ENCODE measurements around the gene LIPC.

DNA sequence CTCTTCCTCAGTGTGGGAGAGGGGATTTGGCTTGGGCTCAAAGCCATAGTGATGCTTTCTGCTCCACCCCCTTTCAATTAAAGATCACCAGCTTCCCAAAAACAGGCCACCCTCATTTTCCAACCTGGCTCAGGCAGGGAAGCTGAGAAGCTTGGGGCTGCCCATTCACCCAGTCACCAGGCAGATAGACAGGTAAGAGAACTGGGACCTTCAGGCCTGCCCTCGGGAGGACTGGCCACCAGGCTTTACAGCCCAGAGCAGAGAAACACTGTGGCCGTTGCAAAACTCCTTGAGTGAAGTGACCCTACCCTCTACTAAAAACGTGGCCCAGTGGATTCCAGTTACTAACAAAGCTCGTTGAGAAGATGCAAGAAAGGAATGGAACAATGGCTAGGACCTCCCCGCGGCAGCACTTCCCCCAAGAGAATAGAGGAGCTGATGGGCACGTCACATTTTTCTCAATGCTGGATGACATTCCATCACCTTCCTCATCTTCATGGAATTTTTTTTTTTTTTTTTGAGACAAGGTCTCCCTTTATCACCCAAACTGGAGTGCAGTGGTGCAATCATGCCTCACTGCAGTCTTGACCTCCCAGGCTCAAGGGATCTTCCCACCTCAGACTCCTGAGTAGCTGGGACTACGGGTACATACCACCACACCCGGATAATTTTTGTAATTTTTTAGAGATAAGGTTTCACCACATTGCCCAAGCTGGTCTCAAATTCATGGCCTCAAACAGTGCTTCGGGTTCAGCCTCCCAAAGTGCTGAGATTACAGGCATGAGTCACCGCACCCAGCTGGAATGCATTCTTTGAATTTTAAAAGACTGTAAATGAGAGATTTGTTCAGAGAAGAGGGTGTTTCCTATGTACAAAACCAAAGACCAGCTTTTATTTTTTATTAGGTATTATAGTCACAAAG, 37.9 kb downstream of the LIPC start:
- TF ChIP-seq, protein P1, sequence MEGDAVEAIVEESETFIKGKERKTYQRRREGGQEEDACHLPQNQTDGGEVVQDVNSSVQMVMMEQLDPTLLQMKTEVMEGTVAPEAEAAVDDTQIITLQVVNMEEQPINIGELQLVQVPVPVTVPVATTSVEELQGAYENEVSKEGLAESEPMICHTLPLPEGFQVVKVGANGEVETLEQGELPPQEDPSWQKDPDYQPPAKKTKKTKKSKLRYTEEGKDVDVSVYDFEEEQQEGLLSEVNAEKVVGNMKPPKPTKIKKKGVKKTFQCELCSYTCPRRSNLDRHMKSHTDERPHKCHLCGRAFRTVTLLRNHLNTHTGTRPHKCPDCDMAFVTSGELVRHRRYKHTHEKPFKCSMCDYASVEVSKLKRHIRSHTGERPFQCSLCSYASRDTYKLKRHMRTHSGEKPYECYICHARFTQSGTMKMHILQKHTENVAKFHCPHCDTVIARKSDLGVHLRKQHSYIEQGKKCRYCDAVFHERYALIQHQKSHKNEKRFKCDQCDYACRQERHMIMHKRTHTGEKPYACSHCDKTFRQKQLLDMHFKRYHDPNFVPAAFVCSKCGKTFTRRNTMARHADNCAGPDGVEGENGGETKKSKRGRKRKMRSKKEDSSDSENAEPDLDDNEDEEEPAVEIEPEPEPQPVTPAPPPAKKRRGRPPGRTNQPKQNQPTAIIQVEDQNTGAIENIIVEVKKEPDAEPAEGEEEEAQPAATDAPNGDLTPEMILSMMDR (IDR thresholded peaks at IDR 0.05 in 8 of 11, conservative IDR thresholded peaks at IDR 0.05 in 3 of 11): no peak
- no peak for TF ChIP-seq POLR2A (IDR thresholded peaks at IDR 0.05)

All from spleen (tissue), 7 donors.